Activated T-cell treated with anti-CD3 and anti-CD28 coated beads, Interleukin-2, amount 50 U/mL, for 72 hours (primary cell): ENCODE data around the gene PPM1M. TPM values are rescaled to one million over a fixed set of nuclear protein-coding genes. Genes with fewer than 3 reads are reported as not detected.

Source experiments
- ATAC-seq, 2 donors: fragments of 150-1000 bp; cut with Tn5 transposase; replicated peaks in 1 of 2; 2 replicates each; pipeline ENCODE4 v1.10.0; 2021; ENCODE audit warnings: moderate library complexity in 2 of 2, mild to moderate bottlenecking in 1 of 2
- DNase-seq, 2 donors: peaks; one replicate each; pipeline ENCODE4 v3.0.0; 2021 to 2022; ENCODE audit warnings: mixed read lengths in 1 of 2
- H3K27ac Mint-ChIP-seq: one replicate; pipeline ENCODE4 v1.8.0; 2022; ENCODE audit warnings: mild to moderate bottlenecking, moderate library complexity, mixed read lengths
- H3K27me3 Mint-ChIP-seq: one replicate; pipeline ENCODE4 v1.8.0; 2022; ENCODE audit warnings: low read depth, mixed read lengths
- H3K36me3 Mint-ChIP-seq, 2 donors: one replicate each; pipeline ENCODE4 v1.8.0; 2022; ENCODE audit warnings: mixed read lengths in 2 of 2, mild to moderate bottlenecking in 1 of 2; ENCODE audit not compliant: insufficient read depth in 2 of 2
- H3K4me1 Mint-ChIP-seq: one replicate; pipeline ENCODE4 v1.8.0; 2022; ENCODE audit warnings: low read depth, mixed read lengths
- H3K4me3 Mint-ChIP-seq, 2 donors: one replicate each; pipeline ENCODE4 v1.8.0; 2022; ENCODE audit warnings: mild to moderate bottlenecking in 2 of 2, mixed read lengths in 2 of 2, moderate library complexity in 2 of 2
- H3K9me3 Mint-ChIP-seq, 2 donors: one replicate each; pipeline ENCODE4 v1.8.0; 2022; ENCODE audit warnings: mixed read lengths in 2 of 2
- total RNA-seq, 2 donors: library from RNA; stranded (reverse); gene quantifications; one replicate each; pipeline ENCODE4 v1.2.3, GENCODE V29; 2022

Gene PPM1M
- 100 to 1,000 TPM; 119 to 121 TPM for total RNA-seq

DNA sequence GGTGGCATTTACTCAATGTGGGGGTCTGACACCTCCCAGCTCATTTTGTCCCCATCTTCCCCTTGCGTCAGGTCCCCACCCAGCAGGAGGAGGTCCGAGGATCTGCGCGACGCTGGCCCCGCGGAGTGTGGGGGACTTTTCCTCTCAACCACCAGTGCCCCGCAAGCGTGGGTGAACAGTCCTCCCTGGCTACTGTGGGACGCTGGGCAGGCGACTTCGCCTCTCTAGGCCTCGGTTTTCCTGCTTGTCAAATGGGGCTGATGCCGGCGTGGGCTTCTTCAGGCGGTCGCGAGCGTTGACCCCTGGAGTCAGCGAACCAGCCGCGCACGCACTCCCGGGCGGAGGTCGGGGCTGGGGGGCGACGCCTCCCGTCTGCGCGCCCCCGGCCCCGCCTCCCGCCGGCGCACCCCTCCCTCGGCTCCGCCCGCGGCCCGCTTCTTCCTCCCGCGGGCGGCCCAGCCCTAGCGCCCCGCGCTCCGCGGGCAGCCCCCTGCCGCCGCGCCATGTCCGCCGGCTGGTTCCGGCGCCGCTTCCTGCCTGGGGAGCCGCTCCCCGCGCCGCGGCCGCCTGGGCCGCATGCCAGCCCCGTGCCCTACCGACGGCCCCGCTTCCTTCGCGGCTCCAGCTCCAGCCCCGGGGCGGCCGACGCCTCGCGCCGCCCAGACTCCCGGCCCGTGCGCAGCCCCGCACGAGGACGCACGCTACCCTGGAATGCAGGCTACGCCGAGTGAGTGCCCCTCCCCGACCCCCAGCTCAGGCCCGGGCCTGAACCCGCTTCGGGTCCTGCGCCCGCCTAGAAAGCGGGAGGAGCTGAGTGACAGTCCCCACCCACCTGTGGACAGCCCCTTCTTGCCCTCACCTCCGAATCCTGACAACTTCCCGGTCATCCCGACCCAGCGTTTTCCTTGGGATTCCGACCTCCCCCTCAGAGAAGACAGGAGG, at the start of gene PPM1M:
Gene PPM1M, plus strand, starts transcription at position 438 of the 942 bp plus-strand sequence. Its CDS starts 66 bp downstream, at position 504.
- ATAC-seq (peak; percentile 45 to 50), DNase-seq (peak; percentile 69 to 79)
- Mint-ChIP-seq H3K27me3 (no peaks in the 10 kb centered on the region), H3K27ac (peak within 1 kb of the TSS; percentile 82), H3K4me3 (peak within 1 kb of the TSS; percentile 90 to 91), H3K36me3 (peaks cover 21 to 35% of the 10 kb centered on the region in 2 donors), H3K4me1 (peaks cover 84% of the 10 kb centered on the region), H3K9me3 (peaks cover 2 to 3% of the 10 kb centered on the region in 2 donors)

DNA sequence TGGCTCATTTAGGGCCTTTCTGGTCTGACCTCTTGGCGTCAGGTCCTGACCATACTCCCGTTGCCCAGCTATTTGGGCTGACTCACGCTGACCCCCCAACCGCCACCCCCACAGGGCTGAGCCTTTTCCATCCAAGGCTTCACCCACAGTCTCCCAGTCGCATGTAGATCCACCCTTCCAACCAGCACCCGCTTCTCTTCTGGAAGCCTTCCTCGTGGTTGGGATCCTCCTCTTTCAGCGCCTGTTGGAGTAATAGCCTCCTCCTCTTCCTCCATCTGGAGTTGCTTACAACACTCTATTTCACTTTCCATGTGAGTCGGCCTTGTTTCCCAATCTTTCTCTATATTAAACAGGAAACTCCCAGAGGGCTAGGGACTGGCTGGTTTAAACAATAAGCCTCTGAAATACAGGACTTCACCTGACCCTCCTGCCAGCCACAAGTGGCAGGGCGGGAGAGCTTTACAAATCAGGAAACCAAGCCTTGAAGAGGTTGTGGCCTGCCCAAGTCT, 49.7 kb upstream of the PPM1M start:
- Mint-ChIP-seq H3K4me1 (peaks cover 44% of the 10 kb centered on the region), H3K36me3 (peaks cover 0 to 5% of the 10 kb centered on the region in 2 donors), H3K4me3 (no peak overlapping the region), H3K27ac (no peak overlapping the region), H3K27me3 (no peaks in the 10 kb centered on the region), H3K9me3 (no peaks in the 10 kb centered on the region)
- DNase-seq (no peak), ATAC-seq (no peak)

DNA sequence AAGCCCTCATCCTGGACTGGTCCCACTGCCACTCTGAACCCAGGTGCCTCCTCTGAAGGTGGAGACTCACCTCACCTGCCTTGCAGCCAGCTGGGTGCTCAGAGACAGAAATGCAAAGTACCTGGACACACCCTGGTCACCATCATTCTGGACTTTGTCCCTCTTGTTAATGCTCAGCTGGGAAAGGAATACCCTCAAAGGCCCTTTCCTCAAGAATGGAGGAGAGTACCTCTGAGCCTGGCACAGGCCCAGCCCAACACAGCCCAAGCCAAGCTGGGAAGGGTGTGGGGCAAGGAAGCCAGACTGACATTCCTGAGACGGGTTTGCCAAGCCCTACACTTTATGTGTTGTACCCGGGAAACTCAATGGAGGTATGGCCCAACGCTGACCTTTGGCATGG, 48.6 kb upstream of the PPM1M start:
- Mint-ChIP-seq H3K27ac (no peak overlapping the region), H3K9me3 (no peaks in the 10 kb centered on the region), H3K27me3 (no peaks in the 10 kb centered on the region), H3K4me3 (peak overlapping the region in 1 of 2 donors; percentile 99), H3K4me1 (peaks cover 55% of the 10 kb centered on the region), H3K36me3 (peaks cover 3 to 13% of the 10 kb centered on the region in 2 donors)
- DNase-seq (no peak), ATAC-seq (no peak)

DNA sequence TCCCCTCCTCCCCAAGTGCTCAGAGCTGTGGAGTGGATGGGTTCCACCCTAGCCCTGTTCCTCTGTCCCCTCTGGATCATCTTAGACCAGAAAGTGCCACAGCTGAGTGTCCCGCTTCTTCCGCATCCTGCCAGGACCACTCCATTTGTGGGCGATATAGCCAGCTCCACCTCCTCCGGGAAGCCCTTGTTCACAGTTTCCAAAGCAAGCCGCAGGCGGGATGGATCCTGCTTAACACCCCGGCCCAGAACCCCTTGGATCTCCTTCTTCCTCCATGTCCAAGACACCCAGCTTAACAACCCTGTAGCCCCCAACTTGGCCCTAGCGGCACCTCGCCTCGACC, 48.1 kb upstream of the PPM1M start:
- Mint-ChIP-seq H3K4me3 (peak overlapping the region; percentile 98 to 99), H3K27ac (peak overlapping the region; percentile 84), H3K36me3 (peaks cover 5 to 13% of the 10 kb centered on the region in 2 donors), H3K27me3 (no peaks in the 10 kb centered on the region), H3K9me3 (no peaks in the 10 kb centered on the region), H3K4me1 (peaks cover 60% of the 10 kb centered on the region)
- DNase-seq, result no peak
- ATAC-seq, result peak; percentile 2 to 5

DNA sequence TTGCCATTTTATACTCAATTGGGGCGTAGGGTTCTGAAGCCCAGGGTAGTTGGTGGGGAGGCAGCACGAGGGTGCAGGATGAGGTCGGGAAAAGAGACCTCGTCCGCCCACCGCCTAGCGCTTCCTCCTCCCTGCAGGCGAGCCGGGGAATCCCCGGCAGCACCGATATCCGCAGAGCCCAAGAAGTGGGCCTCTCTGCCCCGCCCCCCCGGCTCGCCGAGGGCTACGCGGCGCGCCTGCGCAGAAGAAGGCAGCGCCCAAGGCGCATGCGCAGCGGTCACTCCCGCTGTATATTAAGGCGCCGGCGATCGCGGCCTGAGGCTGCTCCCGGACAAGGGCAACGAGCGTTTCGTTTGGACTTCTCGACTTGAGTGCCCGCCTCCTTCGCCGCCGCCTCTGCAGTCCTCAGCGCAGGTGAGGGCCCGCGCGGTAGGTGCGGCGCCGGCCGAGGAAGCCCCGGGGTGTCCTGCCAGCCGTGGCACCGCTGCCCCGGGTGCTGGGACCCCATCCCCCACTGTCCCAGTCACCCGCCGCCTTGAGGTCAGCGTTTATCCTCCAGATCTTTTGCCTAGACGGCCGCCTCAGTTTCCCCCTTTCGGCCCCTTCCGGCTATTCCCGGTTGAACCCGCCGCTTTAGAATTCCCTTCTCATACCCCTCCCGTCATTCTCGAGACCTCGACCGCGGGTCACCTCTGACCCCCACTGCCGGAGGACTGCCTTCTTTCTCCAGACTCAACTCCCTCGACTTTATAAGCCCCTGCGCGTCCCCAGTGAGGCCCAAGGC, 47.5 kb upstream of the PPM1M start, which contains the start of gene ALAS1:
Gene ALAS1, plus strand, starts transcription at position 319 of the 784 bp plus-strand sequence. CDS start 1,082 bp downstream, outside the sequence.
- Mint-ChIP-seq H3K27ac (peak within 1 kb of the TSS; percentile 97), H3K9me3 (no peaks in the 10 kb centered on the region), H3K4me3 (peak within 1 kb of the TSS; percentile 98 to 99), H3K4me1 (peaks cover 63% of the 10 kb centered on the region), H3K27me3 (no peaks in the 10 kb centered on the region), H3K36me3 (peaks cover 5 to 14% of the 10 kb centered on the region in 2 donors)
- DNase-seq, result peak; percentile 95 to 98
- ATAC-seq, result peak; percentile 96 to 97

GRCh38 chr3:52198643-52199608, 46.6 kb upstream of the PPM1M start:
- Mint-ChIP-seq H3K9me3 (no peaks in the 10 kb centered on the region), H3K4me1 (peaks cover 69% of the 10 kb centered on the region), H3K27me3 (no peaks in the 10 kb centered on the region), H3K27ac (peak overlapping the region; percentile 97), H3K4me3 (peak overlapping the region; percentile 98 to 99), H3K36me3 (peaks cover 8 to 21% of the 10 kb centered on the region in 2 donors)
- DNase-seq, result no peak
- ATAC-seq, result no peak

DNA sequence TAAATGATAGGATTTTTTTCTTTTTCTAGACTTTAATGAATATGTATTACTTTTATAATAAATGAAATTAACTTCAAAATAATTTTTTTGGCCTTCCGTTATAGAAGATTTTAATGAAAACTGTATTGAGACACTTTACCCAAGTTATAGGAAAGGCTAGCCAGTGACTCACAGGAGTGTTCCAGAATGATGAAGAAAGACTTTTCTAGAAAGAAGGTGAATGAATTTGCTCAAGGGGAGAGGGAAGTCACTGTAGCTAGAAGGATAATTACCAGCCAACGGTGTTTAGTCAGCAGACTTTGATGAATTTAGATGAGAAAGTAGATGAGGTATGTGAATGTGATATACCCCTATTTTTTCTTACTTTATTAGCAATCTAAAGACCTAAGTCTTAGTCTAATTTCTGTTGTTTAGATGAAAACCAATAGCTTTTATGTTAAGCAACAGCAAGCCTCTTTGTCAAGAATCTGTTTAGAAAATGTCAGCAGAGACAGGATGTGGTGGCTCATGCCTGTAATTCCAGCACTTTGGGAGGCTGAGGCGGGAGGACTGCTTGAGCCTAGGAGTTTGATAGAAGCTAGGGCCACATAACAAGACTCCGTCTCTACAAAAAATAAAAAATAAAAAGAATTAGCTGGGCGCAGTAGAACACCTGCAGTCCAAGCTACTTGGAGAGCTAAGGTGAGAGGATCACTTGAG, 44.4 kb upstream of the PPM1M start:
- Mint-ChIP-seq H3K9me3 (no peaks in the 10 kb centered on the region), H3K4me3 (peak overlapping the region in 1 of 2 donors; percentile 13), H3K36me3 (peaks cover 15 to 28% of the 10 kb centered on the region in 2 donors), H3K4me1 (peaks cover 72% of the 10 kb centered on the region), H3K27ac (peak overlapping the region; percentile 15), H3K27me3 (no peaks in the 10 kb centered on the region)
- DNase-seq (no peak), ATAC-seq (no peak)

DNA sequence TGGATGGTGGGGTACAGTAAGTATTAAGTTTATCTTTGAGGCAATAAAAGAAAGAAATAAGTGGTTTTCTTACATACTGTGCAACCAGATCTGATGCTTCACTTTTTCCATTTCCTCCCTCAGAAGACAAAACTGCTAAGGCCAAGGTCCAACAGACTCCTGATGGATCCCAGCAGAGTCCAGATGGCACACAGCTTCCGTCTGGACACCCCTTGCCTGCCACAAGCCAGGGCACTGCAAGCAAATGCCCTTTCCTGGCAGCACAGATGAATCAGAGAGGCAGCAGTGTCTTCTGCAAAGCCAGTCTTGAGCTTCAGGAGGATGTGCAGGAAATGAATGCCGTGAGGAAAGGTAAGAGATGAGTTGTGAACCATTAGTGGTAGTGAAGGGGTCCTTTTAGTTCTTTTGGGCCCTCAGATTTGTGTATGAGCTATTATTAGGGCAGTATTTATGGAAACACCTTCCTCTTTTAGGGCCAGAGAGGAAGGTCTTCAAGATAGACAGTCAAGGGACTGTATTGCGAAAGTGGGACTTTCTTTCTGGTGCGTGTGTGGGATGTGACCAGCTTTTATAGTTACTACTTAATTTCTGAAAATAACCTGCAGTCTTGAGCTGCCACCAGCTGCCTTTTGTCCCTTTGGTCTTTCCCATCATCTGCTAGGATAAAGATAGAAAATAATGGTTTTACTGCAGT, 43.0 kb upstream of the PPM1M start:
- H3K4me3 Mint-ChIP-seq, result peak overlapping the region in 1 of 2 donors; percentile 0
- DNase-seq, result no peak
- no peaks in the 10 kb centered on the region for H3K9me3 Mint-ChIP-seq
- H3K27me3 Mint-ChIP-seq, result no peaks in the 10 kb centered on the region
- ATAC-seq, result no peak
- H3K27ac Mint-ChIP-seq, result peak overlapping the region; percentile 0
- peaks cover 58% of the 10 kb centered on the region for H3K4me1 Mint-ChIP-seq
- H3K36me3 Mint-ChIP-seq, result peaks cover 17 to 37% of the 10 kb centered on the region in 2 donors

GRCh38 chr3:52203701-52204100, 41.9 kb upstream of the PPM1M start:
- peaks cover 51% of the 10 kb centered on the region for H3K4me1 Mint-ChIP-seq
- H3K27ac Mint-ChIP-seq, result no peak overlapping the region
- no peak for ATAC-seq

GRCh38 chr3:52204337-52205073, 41.1 kb upstream of the PPM1M start:
- Mint-ChIP-seq H3K4me1 (peaks cover 43% of the 10 kb centered on the region), H3K27ac (peak overlapping the region; percentile 62), H3K4me3 (no peak overlapping the region), H3K27me3 (no peaks in the 10 kb centered on the region), H3K36me3 (peaks cover 19 to 45% of the 10 kb centered on the region in 2 donors), H3K9me3 (no peaks in the 10 kb centered on the region)
- DNase-seq (peak; percentile 27 to 31), ATAC-seq (peak; percentile 68 to 89)

More at GRCh38 chr3:52203701-52204100, 41.9 kb upstream of the PPM1M start:
- Mint-ChIP-seq H3K27me3 (no peaks in the 10 kb centered on the region), H3K9me3 (no peaks in the 10 kb centered on the region), H3K4me3 (no peak overlapping the region), H3K36me3 (peaks cover 19 to 40% of the 10 kb centered on the region in 2 donors)
- no peak for DNase-seq
